ENCODE data around the gene SPINT3. TPM values are rescaled to one million over a fixed set of nuclear protein-coding genes. Genes with fewer than 3 reads are reported as not detected.

Gene SPINT3
- total and polyA plus RNA-seq, 10 of the 15 experiments (the other 5 are each of a cell fraction or from before 2014, with no cell fraction given), result not detected

GRCh38 chr20:45496166-45496565 is 19.3 kb downstream of the SPINT3 start:
- ATAC-seq, result no peak
- in situ Hi-C loops (cut with MboI), result no loop called here

DNA sequence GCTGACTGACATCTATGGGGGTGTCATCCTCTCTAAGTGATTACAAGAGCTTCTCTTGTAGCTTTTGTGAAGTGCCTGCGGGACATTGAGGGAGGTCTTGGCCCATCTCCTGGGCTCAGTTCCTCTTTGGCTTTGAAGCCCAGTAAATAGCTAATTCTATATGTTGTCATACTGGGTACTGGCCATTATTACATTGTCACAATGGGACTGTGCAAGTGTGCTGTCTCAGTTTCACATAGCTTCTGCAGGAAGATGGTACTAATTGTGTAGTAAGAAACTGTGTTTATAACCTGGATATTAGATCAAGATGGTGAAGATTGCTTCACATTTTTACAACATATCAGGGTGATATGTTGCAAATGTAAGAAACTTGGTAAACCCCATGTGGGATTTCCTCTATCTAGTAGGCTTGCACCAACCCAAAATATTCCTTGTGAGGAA is 19.9 kb downstream of the SPINT3 start:
- BruUV-seq (replicated peaks), result no TSS peak
- Histone ChIP-seq H3K4me1 (ENCODE audit: control insufficient read depth, insufficient read depth, low read length) (no peaks in the 10 kb centered on the region), H3K27me3 (replicated peaks in 1 of 2; ENCODE audit: control insufficient read depth in 2 of 2, insufficient read depth in 2 of 2, low read length in 1 of 2) (peaks cover 0 to 4% of the 10 kb centered on the region in 2 experiments; a peak in 1 of 4 replicates), H3K9me3 (replicated peaks; ENCODE audit: control insufficient read depth, insufficient read depth, low read length) (no peaks in the 10 kb centered on the region), H3K36me3 (ENCODE audit: control insufficient read depth in 2 of 2, insufficient read depth in 2 of 2, low read length in 1 of 2) (no peaks in the 10 kb centered on the region), H3K9ac (ENCODE audit: control insufficient read depth, insufficient read depth, low read length) (no peak overlapping the region), H3K27ac (ENCODE audit: control insufficient read depth, insufficient read depth) (no peak overlapping the region), H4K20me1 (ENCODE audit: control insufficient read depth, insufficient read depth) (no peaks in the 10 kb centered on the region), H3K4me2 (ENCODE audit: control insufficient read depth, insufficient read depth) (no peak overlapping the region), H3K4me3 (no peak overlapping the region), H2AFZ (ENCODE audit: control insufficient read depth, low read depth, low read length) (no peak overlapping the region), H3K79me2 (ENCODE audit: control insufficient read depth, insufficient read depth, low read length) (no peaks in the 10 kb centered on the region)
- no peak for ATAC-seq
- ChIA-PET SMC1A (ENCODE audit: uncharacterized antibody, unreplicated experiment) (interaction anchor here (0.6 kb wide), 1 partner anchor 177 kb away, joined by 3 read pairs; no protein-coding TSS in a partner anchor), POLR2A (no interaction called here), RAD21 (ENCODE audit: unreplicated experiment) (no interaction called here), CTCF (no interaction called here)
- 0% methylated on average over 1 of the region's 1 CpG for WGBS (ENCODE audit: insufficient coverage, insufficient replicate concordance, low lambda C conversion rate, missing lambda C conversion rate)
- TF ChIP-seq, protein P1, sequence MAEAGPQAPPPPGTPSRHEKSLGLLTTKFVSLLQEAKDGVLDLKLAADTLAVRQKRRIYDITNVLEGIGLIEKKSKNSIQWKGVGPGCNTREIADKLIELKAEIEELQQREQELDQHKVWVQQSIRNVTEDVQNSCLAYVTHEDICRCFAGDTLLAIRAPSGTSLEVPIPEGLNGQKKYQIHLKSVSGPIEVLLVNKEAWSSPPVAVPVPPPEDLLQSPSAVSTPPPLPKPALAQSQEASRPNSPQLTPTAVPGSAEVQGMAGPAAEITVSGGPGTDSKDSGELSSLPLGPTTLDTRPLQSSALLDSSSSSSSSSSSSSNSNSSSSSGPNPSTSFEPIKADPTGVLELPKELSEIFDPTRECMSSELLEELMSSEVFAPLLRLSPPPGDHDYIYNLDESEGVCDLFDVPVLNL (IDR thresholded peaks at IDR 0.05; ENCODE audit: low read depth, low read length), result no peak
- no peak for TF ChIP-seq CREM (IDR thresholded peaks at IDR 0.05; ENCODE audit: low read depth)
- no peak for TF ChIP-seq SMARCA5 (IDR thresholded peaks at IDR 0.05)
- no peak for TF ChIP-seq FOXM1 (IDR thresholded peaks at IDR 0.05; ENCODE audit: low read depth, low read length)
- no peak for DNase-seq (ENCODE audit: low read depth, low spot score)
- in situ Hi-C loops (cut with MboI), result no loop called here
- intact Hi-C loops (cut with micrococcal nuclease; ENCODE audit: unreplicated experiment), result no loop called here
- FAIRE-seq, result no peak

More at GRCh38 chr20:45496166-45496565, 19.3 kb downstream of the SPINT3 start:
- Histone ChIP-seq H3K4me3 (no peak overlapping the region), H3K4me2 (ENCODE audit: control insufficient read depth, insufficient read depth) (no peak overlapping the region), H4K20me1 (ENCODE audit: control insufficient read depth, insufficient read depth) (no peaks in the 10 kb centered on the region), H3K27ac (ENCODE audit: control insufficient read depth, insufficient read depth) (no peak overlapping the region), H3K36me3 (ENCODE audit: control insufficient read depth in 2 of 2, insufficient read depth in 2 of 2, low read length in 1 of 2) (no peaks in the 10 kb centered on the region), H2AFZ (ENCODE audit: control insufficient read depth, low read depth, low read length) (no peak overlapping the region), H3K9ac (ENCODE audit: control insufficient read depth, insufficient read depth, low read length) (no peak overlapping the region), H3K4me1 (ENCODE audit: control insufficient read depth, insufficient read depth, low read length) (no peaks in the 10 kb centered on the region), H3K9me3 (replicated peaks; ENCODE audit: control insufficient read depth, insufficient read depth, low read length) (no peaks in the 10 kb centered on the region), H3K79me2 (ENCODE audit: control insufficient read depth, insufficient read depth, low read length) (no peaks in the 10 kb centered on the region), H3K27me3 (replicated peaks in 1 of 2; ENCODE audit: control insufficient read depth in 2 of 2, insufficient read depth in 2 of 2, low read length in 1 of 2) (peaks cover 0 to 4% of the 10 kb centered on the region in 2 experiments; a peak in 1 of 4 replicates)
- WGBS (ENCODE audit: insufficient coverage, insufficient replicate concordance, low lambda C conversion rate, missing lambda C conversion rate), result 4% methylated on average over 3 of the region's 3 CpGs
- ChIA-PET SMC1A (ENCODE audit: uncharacterized antibody, unreplicated experiment) (no interaction called here), POLR2A (no interaction called here), CTCF (no interaction called here), RAD21 (ENCODE audit: unreplicated experiment) (no interaction called here)
- intact Hi-C loops (cut with micrococcal nuclease; ENCODE audit: unreplicated experiment), result no loop called here
- no TSS peak for BruUV-seq (replicated peaks)
- FAIRE-seq (no peak), DNase-seq (ENCODE audit: low read depth, low spot score) (no peak)
- TF ChIP-seq RB1 (IDR thresholded peaks at IDR 0.05; ENCODE audit: borderline replicate concordance), result no peak

Data from GM12878 (cell line).